PC-9 (cell line): ENCODE results near the gene APBB1IP. TPM values are rescaled to one million over a fixed set of nuclear protein-coding genes. Genes with fewer than 3 reads are reported as not detected.

ENCODE experiments used
- BruUV-seq: library from RNA; stranded (reverse); fragments of 400-500 nt; replicated peaks from 2 replicates; lab custom pipeline; 2021; lab: Mats Ljungman, UMichigan
- CTCF ChIA-PET: fragments of 300-600 bp; sonication (Branson Sonifier 250); formaldehyde crosslinking; loops from one replicate; lab custom pipeline; 2022; ENCODE audit warnings: antibody characterized with exemption; lab: Charles Lee
- POLR2A ChIA-PET: fragments of 300-600 bp; sonication (Branson Sonifier 250); formaldehyde crosslinking; loops from one replicate; lab custom pipeline; 2022; ENCODE audit warnings: antibody characterized with exemption; ENCODE audit not compliant: unreplicated experiment; lab: Charles Lee
- DNase-seq, 2 experiments: peaks; one replicate each; pipeline versions ENCODE4 v3.0.0 to v3.0.0-alpha.2; 2015 to 2022; ENCODE audit warnings: mixed read lengths in 1 of 2
- H2AFZ ChIP-seq: fragments of 200-600 bp; sonication (generic); 2 replicates; pipeline ENCODE4 v1.8.1; 2017; ENCODE audit warnings: antibody characterized with exemption
- H3F3A ChIP-seq: fragments of 200-600 bp; sonication (generic); 2 replicates; pipeline ENCODE4 v1.8.1; 2017; ENCODE audit warnings: antibody characterized with exemption, mild to moderate bottlenecking, low read depth; ENCODE audit not compliant: insufficient read depth
- H3K27ac ChIP-seq: fragments of 200-600 bp; sonication (generic); 2 replicates; pipeline ENCODE4 v1.6.1; 2016; ENCODE audit warnings: mixed run types
- H3K27me3 ChIP-seq: fragments of 200-600 bp; sonication (generic); 2 replicates; pipeline ENCODE4 v1.6.1; 2016; ENCODE audit warnings: low read depth, mixed run types; ENCODE audit not compliant: insufficient read depth
- H3K36me3 ChIP-seq: fragments of 200-600 bp; sonication (generic); 2 replicates; pipeline ENCODE4 v1.6.1; 2016; ENCODE audit warnings: low read depth, mixed run types
- H3K4me1 ChIP-seq: fragments of 200-600 bp; sonication (generic); replicated peaks from 2 replicates; pipeline ENCODE4 v1.6.1; 2016; ENCODE audit warnings: mixed run types; ENCODE audit not compliant: insufficient read depth
- H3K4me2 ChIP-seq: fragments of 200-600 bp; sonication (generic); 2 replicates; pipeline ENCODE4 v1.6.1; 2017; ENCODE audit warnings: mixed run types
- H3K4me3 ChIP-seq: fragments of 200-600 bp; sonication (generic); 2 replicates; pipeline ENCODE4 v1.6.1; 2016; ENCODE audit warnings: mixed run types
- H3K79me2 ChIP-seq: fragments of 200-600 bp; sonication (generic); 2 replicates; pipeline ENCODE4 v1.6.1; 2017; ENCODE audit warnings: low read depth, mixed run types
- H3K9me2 ChIP-seq: fragments of 200-600 bp; sonication (generic); 2 replicates; pipeline ENCODE4 v1.8.1; 2017; ENCODE audit warnings: mild to moderate bottlenecking; ENCODE audit not compliant: insufficient read depth
- H3K9me3 ChIP-seq: fragments of 200-600 bp; sonication (generic); 2 replicates; pipeline ENCODE4 v1.8.1; 2016; ENCODE audit warnings: low read depth; ENCODE audit not compliant: insufficient read depth
- H4K20me1 ChIP-seq: fragments of 200-600 bp; sonication (generic); 2 replicates; pipeline ENCODE4 v1.8.1; 2017; ENCODE audit not compliant: insufficient read depth
- CTCF ChIP-seq: fragments of 200-600 bp; sonication (generic); conservative IDR thresholded peaks from 2 replicates; pipeline ENCODE4 v1.6.1; 2017; ENCODE audit warnings: mixed run types, antibody characterized with exemption, mild to moderate bottlenecking, moderate library complexity
- EZH2 ChIP-seq: fragments of 200-600 bp; sonication (generic); IDR thresholded peaks from 2 replicates; pipeline ENCODE4 v1.8.0; 2017; ENCODE audit warnings: antibody characterized with exemption, low read depth
- intact Hi-C: fragments of 100-400 bp; cut with micrococcal nuclease; formaldehyde crosslinking; loops from one replicate; pipeline ENCODE4 v1.10.0; 2022; ENCODE audit not compliant: unreplicated experiment
- total RNA-seq: library from RNA; stranded (reverse); gene quantifications from 2 replicates; pipeline ENCODE4 v1.2.3, GENCODE V29; 2021

Gene APBB1IP
- total RNA-seq, 1 experiment from 2014 or later, result not detected

GRCh38 chr10:26520575-26520974 lies 82.4 kb downstream of the APBB1IP start:
- H3K9me3 ChIP-seq, result no peaks in the 10 kb centered on the region
- no peak overlapping the region for H3K4me2 ChIP-seq
- TF ChIP-seq EZH2, result no peak
- no peak for TF ChIP-seq CTCF
- no peaks in the 10 kb centered on the region for H3K79me2 ChIP-seq
- H3K4me3 ChIP-seq, result no peak overlapping the region
- no peaks in the 10 kb centered on the region for H3K36me3 ChIP-seq
- no peaks in the 10 kb centered on the region for H3F3A ChIP-seq
- POLR2A ChIA-PET, result no interaction called here
- no peaks in the 10 kb centered on the region for H3K27me3 ChIP-seq
- intact Hi-C loops, result no loop called here
- H3K27ac ChIP-seq, result no peak overlapping the region
- no peaks in the 10 kb centered on the region for H4K20me1 ChIP-seq
- no peaks in the 10 kb centered on the region for H3K4me1 ChIP-seq
- H2AFZ ChIP-seq, result no peak overlapping the region
- H3K9me2 ChIP-seq, result no peaks in the 10 kb centered on the region
- CTCF ChIA-PET, result no interaction called here
- BruUV-seq, result no TSS peak
- DNase-seq, result no peak

- intact Hi-C loops, result no loop called here
- Histone ChIP-seq H3K9me2 (no peaks in the 10 kb centered on the region), H3K27ac (no peak overlapping the region), H3K36me3 (no peaks in the 10 kb centered on the region), H3K27me3 (0 out of 2 replicates have a peak, but pooled peaks cover 7% of the 10 kb centered on the region), H3F3A (no peaks in the 10 kb centered on the region), H3K4me1 (no peaks in the 10 kb centered on the region), H3K4me2 (no peak overlapping the region), H3K9me3 (no peaks in the 10 kb centered on the region), H3K4me3 (no peak overlapping the region), H4K20me1 (no peaks in the 10 kb centered on the region), H3K79me2 (no peaks in the 10 kb centered on the region), H2AFZ (no peak overlapping the region)
- no TSS peak for BruUV-seq
- TF ChIP-seq EZH2, result no peak
- TF ChIP-seq CTCF, result no peak
- ChIA-PET CTCF (no interaction called here), POLR2A (no interaction called here)
- DNase-seq, result peak in 1 of 2 experiments; percentile 40
Measured at GRCh38 chr10:26524161-26524896, 86.2 kb downstream of the APBB1IP start.

- no peaks in the 10 kb centered on the region for H3K9me2 ChIP-seq
- CTCF ChIA-PET, result no interaction called here
Measured at GRCh38 chr10:26525586-26525985, 87.4 kb downstream of the APBB1IP start.

More at GRCh38 chr10:26525586-26525985, 87.4 kb downstream of the APBB1IP start:
- H3K9me3 ChIP-seq, result no peaks in the 10 kb centered on the region
- no peak for TF ChIP-seq EZH2
- TF ChIP-seq CTCF, result no peak
- no peaks in the 10 kb centered on the region for H3F3A ChIP-seq
- H3K4me3 ChIP-seq, result no peak overlapping the region
- H3K27me3 ChIP-seq, result 0 out of 2 replicates have a peak, but pooled peaks cover 7% of the 10 kb centered on the region
- H3K79me2 ChIP-seq, result no peaks in the 10 kb centered on the region
- no peaks in the 10 kb centered on the region for H3K36me3 ChIP-seq
- POLR2A ChIA-PET, result interaction anchor here (0.7 kb wide), 1 partner anchor 245 kb away, joined by 3 read pairs; no protein-coding TSS in a partner anchor
- H3K4me2 ChIP-seq, result no peak overlapping the region
- intact Hi-C loops, result no loop called here
- no peak for DNase-seq
- no peak overlapping the region for H3K27ac ChIP-seq
- H4K20me1 ChIP-seq, result no peaks in the 10 kb centered on the region
- no peaks in the 10 kb centered on the region for H3K4me1 ChIP-seq
- BruUV-seq, result no TSS peak
- no peak overlapping the region for H2AFZ ChIP-seq
